GM10266 (cell line): ENCODE results near the gene CREB3L1.
"Not testable (repeated sequence)": the region's sequence is repeated elsewhere in the genome, so short reads cannot be mapped to it uniquely, and the experiment has no call there.

Experiments
- DNase-seq: peaks from one replicate; pipeline ENCODE4 v3.0.0; 2012; ENCODE audit errors: extremely low spot score
- TF ChIP-seq, protein P1 (sequence below): IDR thresholded peaks from 2 replicates; pipeline ENCODE4 v1.5.1; 2012; ENCODE audit warnings: mild to moderate bottlenecking, low read depth; ENCODE audit not compliant: control insufficient read depth, insufficient read depth; ENCODE audit errors: missing control alignments

The CREB3L1 gene

DNA sequence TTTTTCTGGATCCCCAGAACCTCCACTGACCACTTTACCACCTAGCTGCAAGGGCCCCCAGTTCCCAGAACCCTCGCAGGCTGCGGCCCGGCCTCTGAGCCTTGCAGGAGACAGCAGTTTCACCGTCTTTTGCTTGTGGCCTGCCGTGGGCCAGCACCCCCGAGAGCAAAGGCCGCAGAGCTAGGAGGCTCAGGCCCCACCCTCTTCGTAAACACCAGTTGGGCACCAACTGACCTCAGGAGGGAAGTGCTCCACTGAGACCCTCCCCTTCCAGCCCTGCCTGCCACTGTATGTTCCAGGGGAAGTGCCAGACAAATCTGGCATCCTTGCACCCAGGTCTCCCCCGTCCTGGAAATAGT, 23.4 kb upstream of the CREB3L1 start:
- no peak for DNase-seq
- TF ChIP-seq, protein P1, sequence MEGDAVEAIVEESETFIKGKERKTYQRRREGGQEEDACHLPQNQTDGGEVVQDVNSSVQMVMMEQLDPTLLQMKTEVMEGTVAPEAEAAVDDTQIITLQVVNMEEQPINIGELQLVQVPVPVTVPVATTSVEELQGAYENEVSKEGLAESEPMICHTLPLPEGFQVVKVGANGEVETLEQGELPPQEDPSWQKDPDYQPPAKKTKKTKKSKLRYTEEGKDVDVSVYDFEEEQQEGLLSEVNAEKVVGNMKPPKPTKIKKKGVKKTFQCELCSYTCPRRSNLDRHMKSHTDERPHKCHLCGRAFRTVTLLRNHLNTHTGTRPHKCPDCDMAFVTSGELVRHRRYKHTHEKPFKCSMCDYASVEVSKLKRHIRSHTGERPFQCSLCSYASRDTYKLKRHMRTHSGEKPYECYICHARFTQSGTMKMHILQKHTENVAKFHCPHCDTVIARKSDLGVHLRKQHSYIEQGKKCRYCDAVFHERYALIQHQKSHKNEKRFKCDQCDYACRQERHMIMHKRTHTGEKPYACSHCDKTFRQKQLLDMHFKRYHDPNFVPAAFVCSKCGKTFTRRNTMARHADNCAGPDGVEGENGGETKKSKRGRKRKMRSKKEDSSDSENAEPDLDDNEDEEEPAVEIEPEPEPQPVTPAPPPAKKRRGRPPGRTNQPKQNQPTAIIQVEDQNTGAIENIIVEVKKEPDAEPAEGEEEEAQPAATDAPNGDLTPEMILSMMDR: no peak

DNA sequence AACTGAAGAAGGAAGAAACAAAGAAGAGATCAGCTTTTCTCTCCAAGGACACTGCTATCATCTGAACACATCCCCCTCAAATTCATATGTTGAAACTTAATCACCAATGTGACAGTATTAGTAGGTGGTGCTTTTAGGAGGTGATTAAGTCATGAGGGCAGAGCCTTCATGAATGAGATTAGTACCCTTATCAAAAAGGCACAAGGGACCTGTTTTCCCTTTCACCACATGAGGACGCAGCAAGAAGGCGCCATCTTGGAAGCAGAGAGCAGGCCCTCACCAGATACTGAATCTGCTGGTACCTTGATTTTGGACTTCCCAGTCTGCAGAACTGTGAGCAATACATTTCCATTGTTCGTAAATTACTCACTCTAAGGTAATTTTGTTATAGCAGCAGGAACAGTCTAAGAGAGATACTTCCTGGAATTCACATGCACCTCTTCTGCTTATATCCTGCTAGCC, 20.9 kb upstream of the CREB3L1 start:
- TF ChIP-seq, protein P1: no peak
- DNase-seq: no peak

DNA sequence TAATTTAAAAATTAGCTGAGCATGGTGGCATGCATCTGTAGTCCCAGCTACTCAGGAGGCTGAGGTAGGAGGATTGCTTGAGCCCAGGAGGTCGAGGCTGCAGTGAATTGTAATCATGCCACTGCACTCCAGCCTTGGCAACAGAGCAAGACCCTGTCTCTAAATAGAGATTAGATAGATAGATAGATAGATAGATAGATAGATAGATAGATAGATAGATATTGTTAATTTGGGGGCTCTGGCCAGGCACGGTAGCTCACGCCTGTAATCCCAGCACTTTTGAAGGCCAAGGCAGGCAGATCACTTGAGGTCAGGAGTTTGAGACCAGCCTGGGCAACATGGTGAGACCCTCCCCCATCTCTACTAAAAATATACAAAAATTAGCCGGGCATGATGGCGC, 18.1 kb upstream of the CREB3L1 start:
- DNase-seq: not testable (repeated sequence)

DNA sequence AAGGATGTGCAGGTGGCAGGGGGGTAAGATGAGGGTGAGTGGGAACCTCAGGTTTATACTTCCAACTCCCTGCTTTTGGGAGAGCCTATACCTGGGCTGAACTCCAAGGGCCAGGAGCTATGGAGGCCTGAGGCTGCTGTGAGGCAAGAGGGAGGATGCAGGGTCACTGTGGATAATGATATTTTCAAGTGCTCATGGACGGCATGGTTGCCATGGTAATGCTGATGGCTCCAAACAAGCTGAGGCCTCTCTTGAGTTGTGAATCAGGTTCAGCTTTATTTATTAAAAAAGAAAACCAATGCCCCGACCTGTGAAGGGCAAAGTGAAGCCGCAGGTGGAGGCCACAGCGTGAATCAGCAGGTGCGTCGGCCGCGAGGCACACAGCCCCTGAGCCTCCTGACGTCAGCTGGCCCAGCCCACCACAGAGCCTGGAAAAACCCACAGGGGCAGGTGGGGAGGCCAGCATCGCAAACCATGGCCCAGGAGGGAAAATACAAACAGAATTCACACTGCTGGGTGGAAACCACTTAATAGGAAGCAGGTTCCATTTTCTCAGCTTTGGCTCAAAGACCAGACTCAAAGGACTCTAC, 17.4 kb upstream of the CREB3L1 start:
- TF ChIP-seq, protein P1: no peak
- no peak for DNase-seq

DNA sequence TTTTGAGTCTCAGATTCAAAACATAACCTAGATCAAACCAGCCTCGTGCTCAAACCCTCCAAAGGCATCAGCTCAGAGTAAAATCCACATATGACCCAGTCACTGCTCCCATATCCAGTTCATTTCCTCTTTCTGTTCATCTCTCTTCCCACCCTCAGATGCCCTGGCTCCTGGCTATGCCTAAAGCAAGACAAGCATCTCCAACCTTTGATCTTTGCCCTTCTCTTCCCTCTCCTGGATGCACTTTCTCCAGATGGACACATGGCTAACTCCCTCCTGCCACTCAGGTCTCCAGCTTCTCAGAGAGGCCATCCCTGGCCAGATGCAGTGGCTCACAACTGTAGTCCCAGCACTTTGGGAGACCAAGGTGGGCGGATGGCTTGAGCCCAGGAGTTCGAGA, 14.3 kb upstream of the CREB3L1 start:
- DNase-seq: no peak

DNA sequence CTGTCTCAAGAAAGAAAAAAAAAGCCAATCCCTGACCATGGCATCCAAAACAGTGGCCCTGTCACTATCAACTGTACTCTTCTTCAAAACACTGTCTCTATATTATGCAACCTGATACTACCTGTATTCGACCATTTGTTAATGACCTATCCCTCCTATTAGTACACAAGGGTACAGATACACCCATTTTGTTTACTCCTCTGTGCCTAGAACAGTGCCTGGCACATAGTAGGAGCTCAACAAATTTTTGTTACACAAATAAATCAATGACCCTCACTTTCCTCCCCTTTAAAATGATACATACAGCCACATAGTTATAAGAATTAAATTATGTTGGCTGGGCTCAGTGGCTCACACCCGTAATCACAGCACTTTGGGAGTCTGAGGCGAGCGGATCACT, 13.4 kb upstream of the CREB3L1 start:
- DNase-seq: no peak
- TF ChIP-seq, protein P1: no peak

More for the DNA sequence above, 14.3 kb upstream of the CREB3L1 start:
- TF ChIP-seq, protein P1: no peak

DNA sequence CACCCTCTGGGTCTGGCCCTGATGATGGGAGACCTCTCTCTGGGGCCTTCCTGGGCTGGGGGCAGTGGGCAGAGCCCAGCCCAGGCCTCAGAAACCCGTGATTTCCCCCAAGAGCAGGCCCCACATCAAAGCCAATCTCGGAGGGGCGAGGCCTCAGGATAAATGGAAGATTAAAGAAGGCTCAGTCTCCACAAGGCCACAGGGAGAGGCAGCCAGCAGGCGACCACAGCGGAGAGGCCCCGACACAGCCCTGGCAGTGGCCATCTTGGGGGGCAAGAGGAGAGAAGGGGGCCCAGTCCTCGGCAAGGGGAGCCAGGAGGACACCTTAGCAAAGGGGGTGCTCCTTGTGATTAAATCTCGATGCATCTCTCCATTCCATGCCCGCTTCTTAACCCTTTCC, 12.5 kb upstream of the CREB3L1 start:
- TF ChIP-seq, protein P1: no peak
- DNase-seq: no peak

DNA sequence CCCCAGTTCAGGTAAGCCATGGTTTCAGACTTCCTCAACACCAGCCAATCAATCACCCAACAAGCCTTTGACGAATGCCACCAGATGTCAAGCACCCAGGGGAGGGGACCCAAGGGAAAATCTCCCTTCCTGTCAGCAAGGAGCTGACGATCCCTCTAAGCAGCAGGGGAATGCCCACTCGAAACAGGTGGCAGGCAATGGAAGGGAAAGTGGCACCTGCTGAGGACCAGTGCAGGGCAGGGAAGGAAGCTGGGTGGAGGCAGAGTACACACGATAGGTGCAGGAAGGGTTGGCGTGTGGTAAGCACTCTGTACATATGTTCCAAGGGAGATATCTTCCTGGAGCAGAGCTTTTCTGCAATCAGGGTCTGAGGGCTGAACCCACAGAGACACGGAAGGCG, 11.7 kb upstream of the CREB3L1 start:
- TF ChIP-seq, protein P1: no peak
- DNase-seq: no peak
